Measurements from ENCODE around the gene HIRIP3.

HIRIP3 gene

DNA sequence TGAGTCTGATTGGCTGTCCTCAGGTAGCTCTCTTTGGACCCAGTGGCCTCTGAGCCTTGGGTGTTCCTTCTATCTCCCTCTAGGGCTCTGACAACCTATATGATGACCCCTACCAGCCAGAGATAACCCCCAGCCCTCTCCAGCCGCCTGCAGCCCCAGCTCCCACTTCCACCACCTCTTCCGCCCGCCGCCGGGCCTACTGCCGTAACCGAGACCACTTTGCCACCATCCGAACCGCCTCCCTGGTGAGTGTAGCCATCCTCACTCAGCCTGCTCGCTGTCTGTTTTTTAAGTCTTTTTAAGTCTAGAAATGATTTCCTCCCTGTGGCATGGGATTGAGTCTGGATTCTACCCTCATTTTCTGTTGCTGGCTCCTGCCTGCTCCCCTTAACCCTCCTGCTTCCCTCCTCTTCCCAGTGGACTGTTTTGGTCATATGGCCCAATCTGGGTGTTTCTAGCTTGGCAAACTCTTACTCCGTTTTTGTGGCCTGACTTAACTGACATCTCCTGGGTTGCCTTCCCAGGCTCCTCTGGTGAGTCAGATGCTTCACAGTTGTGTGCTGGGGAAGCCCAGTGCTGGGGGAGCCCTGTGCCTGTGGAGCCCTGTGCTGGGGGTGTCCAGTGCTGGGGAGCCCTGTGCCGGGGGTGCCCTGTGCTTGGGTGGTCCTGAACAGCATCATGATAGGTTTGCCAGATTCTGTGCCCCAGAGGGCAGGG is 11.8 kb downstream of the HIRIP3 start:
- no peaks in the 10 kb centered on the region for H3K27me3 ChIP-seq (ENCODE audit: control insufficient read depth, low read length)
- H3K79me2 ChIP-seq (ENCODE audit: control insufficient read depth, low read length): no peaks in the 10 kb centered on the region; the same call in 1 of the 2 replicates
- no peaks in the 10 kb centered on the region for H3F3A ChIP-seq (ENCODE audit: control insufficient read depth, insufficient read depth)
- no peak overlapping the region for H3K27ac ChIP-seq (ENCODE audit: low read depth, low read length)
- H3K4me1 ChIP-seq (ENCODE audit: control insufficient read depth, low read length): no peaks in the 10 kb centered on the region
- H3K4me2 ChIP-seq (ENCODE audit: low read length): no peak overlapping the region
- peaks cover 99% of the 10 kb centered on the region for H3K36me3 ChIP-seq (ENCODE audit: control insufficient read depth, low read length)
- no peaks in the 10 kb centered on the region for H3K9me3 ChIP-seq (ENCODE audit: control insufficient read depth, insufficient read depth, low read length)
- H4K20me1 ChIP-seq (ENCODE audit: control insufficient read depth, insufficient read depth, low read depth, low read length): no peaks in the 10 kb centered on the region
- no peaks in the 10 kb centered on the region for H3K9me2 ChIP-seq (replicated peaks; ENCODE audit: control insufficient read depth, low read length)
- H3K4me3 ChIP-seq (ENCODE audit: low read length): no peak overlapping the region
- TF ChIP-seq EZH2phosphoT487 (IDR thresholded peaks at IDR 0.05; ENCODE audit: borderline replicate concordance, low read length): no peak
- TF ChIP-seq, protein P1, sequence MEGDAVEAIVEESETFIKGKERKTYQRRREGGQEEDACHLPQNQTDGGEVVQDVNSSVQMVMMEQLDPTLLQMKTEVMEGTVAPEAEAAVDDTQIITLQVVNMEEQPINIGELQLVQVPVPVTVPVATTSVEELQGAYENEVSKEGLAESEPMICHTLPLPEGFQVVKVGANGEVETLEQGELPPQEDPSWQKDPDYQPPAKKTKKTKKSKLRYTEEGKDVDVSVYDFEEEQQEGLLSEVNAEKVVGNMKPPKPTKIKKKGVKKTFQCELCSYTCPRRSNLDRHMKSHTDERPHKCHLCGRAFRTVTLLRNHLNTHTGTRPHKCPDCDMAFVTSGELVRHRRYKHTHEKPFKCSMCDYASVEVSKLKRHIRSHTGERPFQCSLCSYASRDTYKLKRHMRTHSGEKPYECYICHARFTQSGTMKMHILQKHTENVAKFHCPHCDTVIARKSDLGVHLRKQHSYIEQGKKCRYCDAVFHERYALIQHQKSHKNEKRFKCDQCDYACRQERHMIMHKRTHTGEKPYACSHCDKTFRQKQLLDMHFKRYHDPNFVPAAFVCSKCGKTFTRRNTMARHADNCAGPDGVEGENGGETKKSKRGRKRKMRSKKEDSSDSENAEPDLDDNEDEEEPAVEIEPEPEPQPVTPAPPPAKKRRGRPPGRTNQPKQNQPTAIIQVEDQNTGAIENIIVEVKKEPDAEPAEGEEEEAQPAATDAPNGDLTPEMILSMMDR (IDR thresholded peaks at IDR 0.05; ENCODE audit: low read depth, low read length, poor library complexity, severe bottlenecking): no peak

DNA sequence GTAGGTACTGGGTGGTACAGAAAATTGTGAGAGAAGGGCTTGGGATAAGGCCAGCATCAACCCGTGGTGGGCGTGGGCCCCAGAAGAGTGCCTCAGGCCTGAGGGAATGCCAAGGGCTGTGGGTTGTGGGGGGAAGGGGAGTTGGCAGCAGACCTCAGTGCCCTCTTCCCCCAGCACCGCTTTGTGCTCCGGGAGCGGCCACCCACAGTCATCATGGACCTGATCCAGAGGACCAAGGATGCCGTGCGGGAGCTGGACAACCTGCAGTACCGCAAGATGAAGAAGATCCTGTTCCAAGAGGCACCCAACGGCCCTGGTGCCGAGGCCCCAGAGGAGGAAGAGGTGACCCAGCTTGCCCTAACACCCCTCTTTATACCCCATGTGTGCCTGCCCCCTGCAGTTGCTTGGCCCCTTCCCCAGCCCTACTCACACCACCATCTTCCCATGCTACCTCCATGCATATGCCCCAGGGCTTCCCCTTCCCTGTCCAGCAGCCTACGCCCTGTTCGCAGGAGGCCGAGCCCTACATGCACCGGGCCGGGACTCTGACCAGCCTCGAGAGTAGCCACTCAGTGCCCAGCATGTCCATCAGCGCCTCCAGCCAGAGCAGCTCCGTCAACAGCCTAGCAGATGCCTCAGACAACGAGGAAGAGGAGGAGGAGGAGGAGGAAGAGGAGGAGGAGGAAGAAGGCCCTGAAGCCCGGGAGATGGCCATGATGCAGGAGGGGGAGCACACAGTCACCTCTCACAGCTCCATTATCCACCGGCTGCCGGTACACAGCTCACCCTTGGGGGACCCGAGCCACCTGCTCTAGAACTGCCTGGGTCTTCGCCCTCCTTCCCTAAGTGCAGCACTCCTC is 12.6 kb downstream of the HIRIP3 start:
- no peak overlapping the region for H3K4me2 ChIP-seq (ENCODE audit: low read length)
- no peaks in the 10 kb centered on the region for H3K9me2 ChIP-seq (replicated peaks; ENCODE audit: control insufficient read depth, low read length)
- no peaks in the 10 kb centered on the region for H3K9me3 ChIP-seq (ENCODE audit: control insufficient read depth, insufficient read depth, low read length)

DNA sequence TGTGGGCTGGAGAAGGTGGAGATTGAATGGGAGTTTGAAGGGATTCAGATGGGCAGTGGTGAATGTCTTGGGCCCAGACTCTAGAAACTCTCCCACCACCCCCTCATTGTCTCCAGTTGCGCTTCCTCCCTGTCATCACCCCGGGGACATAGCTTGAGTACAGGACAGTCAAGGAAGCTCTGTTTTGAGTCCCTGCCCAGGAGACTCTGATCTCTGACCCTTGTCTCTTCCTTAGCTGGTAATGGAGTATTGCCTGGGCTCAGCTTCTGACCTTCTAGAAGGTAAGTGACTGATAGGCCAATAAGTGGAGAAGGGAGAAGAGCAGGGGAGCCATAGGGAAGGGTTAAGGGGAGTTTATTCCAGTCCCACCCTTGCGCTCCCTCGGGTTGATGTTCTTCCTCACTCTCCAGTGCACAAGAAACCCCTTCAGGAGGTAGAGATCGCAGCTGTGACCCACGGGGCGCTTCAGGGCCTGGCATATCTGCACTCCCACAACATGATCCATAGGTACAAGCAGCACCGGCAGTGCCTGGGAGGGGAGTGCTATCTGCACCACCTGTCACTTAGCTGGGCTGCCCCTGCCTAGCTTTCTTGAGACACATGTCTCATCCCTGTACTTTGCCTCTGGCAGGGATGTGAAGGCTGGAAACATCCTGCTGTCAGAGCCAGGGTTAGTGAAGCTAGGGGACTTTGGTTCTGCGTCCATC is 16.7 kb downstream of the HIRIP3 start:
- Histone ChIP-seq H3K27ac (ENCODE audit: low read depth, low read length) (no peak overlapping the region), H3K4me1 (ENCODE audit: control insufficient read depth, low read length) (peaks cover 23% of the 10 kb centered on the region), H3K9me3 (ENCODE audit: control insufficient read depth, insufficient read depth, low read length) (no peaks in the 10 kb centered on the region), H3K4me2 (ENCODE audit: low read length) (no peak overlapping the region), H3K9me2 (replicated peaks; ENCODE audit: control insufficient read depth, low read length) (no peaks in the 10 kb centered on the region), H3K36me3 (ENCODE audit: control insufficient read depth, low read length) (peaks cover 87% of the 10 kb centered on the region), H4K20me1 (ENCODE audit: control insufficient read depth, insufficient read depth, low read depth, low read length) (peaks cover 10% of the 10 kb centered on the region), H3K27me3 (ENCODE audit: control insufficient read depth, low read length) (no peaks in the 10 kb centered on the region), H3K4me3 (ENCODE audit: low read length) (no peak overlapping the region), H3F3A (ENCODE audit: control insufficient read depth, insufficient read depth) (no peaks in the 10 kb centered on the region), H3K79me2 (ENCODE audit: control insufficient read depth, low read length) (peaks cover 45% of the 10 kb centered on the region)
- TF ChIP-seq, protein P1 (IDR thresholded peaks at IDR 0.05; ENCODE audit: low read depth, low read length, poor library complexity, severe bottlenecking): no peak
- no peak for TF ChIP-seq EZH2phosphoT487 (IDR thresholded peaks at IDR 0.05; ENCODE audit: borderline replicate concordance, low read length)

More for the DNA sequence above, 12.6 kb downstream of the HIRIP3 start:
- Histone ChIP-seq H3K4me1 (ENCODE audit: control insufficient read depth, low read length) (no peaks in the 10 kb centered on the region), H3F3A (ENCODE audit: control insufficient read depth, insufficient read depth) (no peaks in the 10 kb centered on the region), H4K20me1 (ENCODE audit: control insufficient read depth, insufficient read depth, low read depth, low read length) (no peaks in the 10 kb centered on the region), H3K79me2 (ENCODE audit: control insufficient read depth, low read length) (peaks cover 4% of the 10 kb centered on the region), H3K4me3 (ENCODE audit: low read length) (no peak overlapping the region), H3K27me3 (ENCODE audit: control insufficient read depth, low read length) (no peaks in the 10 kb centered on the region), H3K27ac (ENCODE audit: low read depth, low read length) (no peak overlapping the region), H3K36me3 (ENCODE audit: control insufficient read depth, low read length) (peaks cover 100% of the 10 kb centered on the region)
- no peak for TF ChIP-seq EZH2phosphoT487 (IDR thresholded peaks at IDR 0.05; ENCODE audit: borderline replicate concordance, low read length)
- TF ChIP-seq, protein P1 (IDR thresholded peaks at IDR 0.05; ENCODE audit: low read depth, low read length, poor library complexity, severe bottlenecking): no peak

All from DOHH2 (cell line).